ENCODE data around the gene SPRN.
"Not testable (repeated sequence)": the region's sequence is repeated elsewhere in the genome, so short reads cannot be mapped to it uniquely, and the experiment has no call there.

SPRN gene, protein sequence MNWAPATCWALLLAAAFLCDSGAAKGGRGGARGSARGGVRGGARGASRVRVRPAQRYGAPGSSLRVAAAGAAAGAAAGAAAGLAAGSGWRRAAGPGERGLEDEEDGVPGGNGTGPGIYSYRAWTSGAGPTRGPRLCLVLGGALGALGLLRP

GRCh38 chr10:133424601-133425000 lies at the start of gene SPRN:
SPRN (minus strand) TSS chr10:133424625; CDS start chr10:133423681, 944 bp downstream.
- DNase-seq (ENCODE audit: low read depth) = not testable (repeated sequence)

DNA sequence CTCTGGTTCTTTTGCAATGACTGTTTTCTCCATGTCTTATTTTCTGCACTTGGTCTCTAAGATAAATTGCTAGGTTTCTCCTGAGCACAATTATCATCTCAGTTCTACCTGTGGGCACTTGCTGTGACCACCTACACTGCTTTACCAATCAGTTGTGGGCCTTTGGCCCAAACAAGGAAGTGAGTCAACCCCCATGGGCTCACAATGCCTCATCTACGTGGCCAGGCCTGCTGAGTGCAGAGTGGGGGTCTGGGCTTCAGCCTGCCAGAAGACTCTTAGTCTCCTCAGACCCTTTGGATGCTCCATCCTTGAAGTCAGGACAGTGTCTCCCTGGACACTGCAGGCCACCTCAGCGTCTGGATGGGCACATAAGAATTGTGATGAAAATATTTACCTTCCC lies 49.6 kb upstream of the SPRN start:
- no peak for DNase-seq (ENCODE audit: low read depth)

GRCh38 chr10:133473270-133473669 lies 48.8 kb upstream of the SPRN start:
- no peak for DNase-seq (ENCODE audit: low read depth)

GRCh38 chr10:133471300-133472109 lies 47.1 kb upstream of the SPRN start:
- DNase-seq (ENCODE audit: low read depth) = no peak

DNA sequence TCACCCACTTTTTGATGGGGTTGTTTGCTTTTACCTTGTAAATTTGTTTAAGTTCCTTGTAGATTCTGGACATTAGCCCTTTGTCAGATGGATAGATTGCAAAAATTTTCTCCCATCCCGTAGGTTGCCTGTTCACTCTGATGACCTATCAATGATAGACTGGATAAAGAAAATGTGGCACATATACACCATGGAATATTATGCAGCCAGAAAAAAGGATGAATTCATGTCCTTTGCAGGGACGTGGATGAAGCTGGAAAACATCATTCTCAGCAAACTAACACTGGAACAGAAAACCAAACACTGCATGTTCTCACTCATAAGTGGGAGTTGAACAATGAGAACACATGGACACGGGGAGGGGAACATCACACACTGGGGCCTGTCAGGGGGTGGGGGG lies 44.8 kb upstream of the SPRN start:
- not testable (repeated sequence) for DNase-seq (ENCODE audit: low read depth)

- no peak for DNase-seq (ENCODE audit: low read depth)
These were observed 43.0 kb upstream of the SPRN start for GRCh38 chr10:133467286-133467911.

- DNase-seq (ENCODE audit: low read depth) = no peak
These were observed 42.4 kb upstream of the SPRN start for GRCh38 chr10:133466683-133467275.

DNA sequence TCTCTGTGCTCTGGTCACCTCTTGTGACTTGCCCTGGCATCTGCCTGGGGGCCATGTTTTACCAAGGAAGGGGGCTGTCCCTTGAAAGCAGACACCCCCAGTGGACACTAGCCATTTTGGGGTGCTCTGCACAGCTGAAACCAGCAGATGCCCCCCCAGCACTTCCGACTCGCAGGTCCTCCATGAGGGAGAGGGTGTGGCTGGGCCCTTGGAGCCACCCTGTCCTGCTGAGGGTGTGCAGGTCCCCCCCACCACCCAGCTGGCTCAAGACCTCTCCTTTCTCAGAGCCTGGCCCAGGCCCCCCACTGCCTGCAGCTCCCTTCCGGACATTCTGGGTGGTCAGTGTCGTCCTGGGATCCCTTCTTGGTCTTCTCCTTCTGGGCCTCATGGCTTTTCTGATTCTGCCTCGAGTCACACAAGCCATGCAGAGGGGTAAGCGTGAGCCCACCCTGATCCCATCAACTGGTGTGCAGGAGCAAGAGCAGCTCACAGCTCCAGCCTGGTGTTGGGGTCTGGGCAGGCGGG lies 41.6 kb upstream of the SPRN start:
- DNase-seq (ENCODE audit: low read depth) = no peak

DNA sequence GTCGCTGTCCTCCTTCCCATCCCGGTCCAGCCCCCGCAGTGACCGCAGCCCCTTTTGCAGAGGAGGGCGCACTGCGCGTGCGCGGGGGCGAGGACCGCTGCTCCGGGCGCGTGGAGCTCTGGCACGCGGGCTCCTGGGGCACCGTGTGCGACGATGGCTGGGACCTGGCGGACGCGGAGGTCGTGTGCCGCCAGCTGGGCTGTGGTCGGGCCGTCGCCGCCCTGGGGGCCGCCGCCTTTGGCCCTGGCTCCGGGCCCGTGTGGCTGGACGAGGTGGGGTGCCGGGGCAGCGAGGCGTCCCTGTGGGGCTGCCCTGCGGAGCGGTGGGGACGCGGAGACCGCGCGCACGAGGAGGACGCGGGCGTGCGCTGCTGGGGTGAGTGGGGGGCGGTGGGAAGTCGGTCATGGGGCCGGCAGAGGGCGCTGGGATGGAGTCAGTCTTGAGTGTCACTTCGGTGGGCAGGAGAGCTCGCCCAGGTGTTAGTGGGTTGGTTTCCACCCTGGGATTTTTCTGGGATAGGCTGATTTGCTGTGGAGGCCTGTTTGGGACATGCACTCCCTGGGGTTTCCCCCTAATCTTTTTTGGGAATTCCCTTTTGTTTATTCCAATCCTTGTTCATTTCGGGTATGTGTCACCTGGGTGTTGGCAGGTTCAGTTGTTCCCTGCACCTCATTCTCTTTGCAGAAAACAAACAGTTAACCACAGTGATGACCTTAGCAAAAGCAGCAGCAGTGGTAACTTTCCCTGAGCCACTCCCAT lies 40.9 kb upstream of the SPRN start:
- no peak for DNase-seq (ENCODE audit: low read depth)

DNA sequence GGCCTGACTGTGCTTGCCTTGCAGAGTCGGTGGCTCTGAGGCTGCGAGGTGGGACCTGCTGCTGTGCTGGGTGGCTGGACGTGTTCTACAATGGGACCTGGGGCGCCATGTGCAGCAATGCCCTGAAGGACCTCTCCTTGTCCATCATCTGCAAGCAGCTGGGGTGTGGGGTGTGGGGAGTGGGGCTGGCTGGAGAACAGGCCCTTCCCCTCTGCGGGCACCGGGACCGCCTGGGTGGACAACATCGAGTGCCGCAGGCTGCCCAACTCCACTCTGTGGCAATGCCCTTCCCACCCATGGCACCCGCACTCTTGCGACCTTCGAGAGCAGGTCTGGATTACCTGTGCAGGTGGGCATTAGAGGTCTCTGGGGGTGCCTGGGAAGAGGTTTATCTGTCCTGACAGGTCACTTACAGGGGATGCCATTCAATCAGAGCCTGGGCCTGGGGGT lies 40.2 kb upstream of the SPRN start:
- DNase-seq (ENCODE audit: low read depth) = no peak

DNA sequence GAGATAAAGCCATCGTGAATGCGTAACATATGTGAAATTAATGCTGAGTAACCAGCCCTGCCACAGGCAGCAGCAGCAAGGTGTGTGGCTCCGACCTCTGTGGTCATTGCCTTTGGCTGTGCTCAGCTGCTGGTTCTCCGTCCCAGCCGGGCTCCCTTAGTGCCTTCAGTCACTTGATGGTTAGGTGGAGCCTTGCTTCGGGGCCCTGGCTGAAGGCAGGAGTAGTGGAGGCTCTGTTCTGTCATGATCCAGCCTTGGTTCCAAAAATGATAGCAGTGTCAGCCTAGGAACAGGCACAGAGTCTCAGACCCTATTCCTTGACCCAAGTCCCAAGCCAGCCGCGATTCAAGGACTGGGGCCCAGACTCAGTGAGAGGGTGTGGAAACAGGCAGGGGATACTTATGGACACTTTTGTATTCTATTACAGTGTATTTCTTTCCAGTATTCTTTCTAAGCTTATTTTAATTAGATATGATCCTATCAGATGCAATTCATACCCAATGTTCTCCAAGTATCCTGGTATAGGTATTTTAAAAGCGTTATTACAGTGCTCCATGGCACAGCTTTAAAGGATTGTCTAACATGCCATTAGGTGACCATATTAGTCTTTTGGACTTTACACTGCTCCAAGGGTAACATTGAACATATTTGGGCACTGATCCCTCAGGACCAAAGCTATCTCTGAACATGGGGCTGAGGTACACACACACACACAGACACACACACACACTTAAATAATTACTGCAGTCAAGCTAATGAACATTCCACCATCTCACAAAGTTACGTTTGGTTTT lies 38.3 kb upstream of the SPRN start:
- DNase-seq (ENCODE audit: low read depth) = no peak

GRCh38 chr10:133461841-133462240 lies 37.4 kb upstream of the SPRN start:
- no peak for DNase-seq (ENCODE audit: low read depth)

DNA sequence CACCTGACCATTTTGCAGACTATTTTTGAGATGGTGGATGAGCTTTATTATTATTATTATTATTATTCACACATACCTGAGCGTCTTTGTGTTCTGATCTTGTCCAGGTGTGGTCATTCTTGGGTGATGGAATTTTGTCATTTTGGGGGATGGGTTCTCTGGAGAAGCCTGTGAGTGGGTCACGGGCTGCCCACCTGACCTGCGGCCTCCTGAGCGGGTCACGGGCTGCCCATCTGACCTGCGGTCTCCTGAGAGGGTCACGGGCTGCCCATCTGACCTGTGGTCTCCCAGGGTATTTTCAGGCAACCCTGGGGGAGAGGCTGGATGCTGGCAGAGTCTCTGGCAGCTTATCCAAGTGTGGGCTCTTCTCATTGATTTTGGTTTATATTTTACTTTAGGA lies 36.6 kb upstream of the SPRN start:
- DNase-seq (ENCODE audit: low read depth) = no peak

- DNase-seq (ENCODE audit: low read depth) = no peak
These were observed 35.9 kb upstream of the SPRN start for GRCh38 chr10:133460208-133460769.

GRCh38 chr10:133459454-133460207 lies 35.2 kb upstream of the SPRN start:
- no peak for DNase-seq (ENCODE audit: low read depth)

DNA sequence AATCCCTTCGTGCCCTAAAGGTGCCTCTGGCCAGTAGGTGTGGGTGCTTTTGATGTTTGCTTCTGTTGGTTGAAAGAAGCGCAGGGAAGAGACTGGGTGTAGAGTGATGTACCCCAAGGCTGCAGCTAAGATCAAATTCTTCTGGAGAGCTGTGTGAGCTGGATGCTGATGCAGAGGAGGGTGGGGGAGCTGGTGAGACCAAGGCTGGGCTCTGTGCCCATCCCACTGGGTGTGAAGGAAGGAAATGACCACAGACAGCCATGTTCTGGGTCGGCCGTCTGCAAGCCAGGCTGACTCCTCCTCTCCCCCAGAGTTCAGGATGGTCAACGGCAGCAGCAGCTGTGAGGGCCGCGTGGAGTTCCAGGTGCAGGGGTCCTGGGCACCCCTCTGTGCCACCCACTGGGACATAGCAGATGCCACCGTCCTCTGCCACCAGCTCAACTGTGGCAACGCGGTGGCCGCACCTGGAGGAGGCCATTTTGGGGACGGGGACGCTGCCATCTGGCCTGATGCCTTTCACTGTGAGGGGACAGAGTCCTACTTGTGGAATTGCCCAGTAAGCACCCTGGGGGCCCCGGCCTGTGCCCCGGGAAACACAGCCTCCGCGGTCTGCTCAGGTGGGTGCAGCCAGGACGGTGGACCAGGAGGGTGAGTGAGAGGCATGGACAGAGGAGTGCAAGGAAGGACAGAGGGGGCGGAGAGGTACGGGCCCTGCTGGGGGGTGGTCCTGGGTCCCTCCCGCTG lies 34.5 kb upstream of the SPRN start:
- DNase-seq (ENCODE audit: low read depth) = no peak

GRCh38 chr10:133458021-133458709 lies 33.7 kb upstream of the SPRN start:
- DNase-seq (ENCODE audit: low read depth) = no peak

- DNase-seq (ENCODE audit: low read depth) = no peak
These were observed 32.8 kb upstream of the SPRN start for GRCh38 chr10:133457100-133457841.
